Activated T-helper 1 cell treated with anti-CD3 and anti-CD28 coated beads, Interleukin-12 subunit alpha, Interleukin-12 subunit beta, Interleukin-2, Interleukin-4 antibody, amounts not matched to agents 30 ng/mL and 10 ng/mL and 1 ng/mL, durations not matched to agents 14 hours and 24 hours and 36 hours (primary cell): ENCODE data around the gene CDHR1. TPM values are rescaled to one million over a fixed set of nuclear protein-coding genes. Genes with fewer than 3 reads are reported as not detected.
"Not testable (repeated sequence)": the region's sequence is repeated elsewhere in the genome, so short reads cannot be mapped to it uniquely, and the experiment has no call there.

Source experiments
- DNase-seq: peaks from one replicate; pipeline ENCODE4 v3.0.0; 2021; ENCODE audit warnings: low spot score
- H3K27ac Mint-ChIP-seq: one replicate; pipeline ENCODE4 v1.8.0; 2021; ENCODE audit warnings: mild to moderate bottlenecking, mixed read lengths
- H3K27me3 Mint-ChIP-seq: one replicate; pipeline ENCODE4 v1.8.0; 2022; ENCODE audit warnings: mild to moderate bottlenecking, moderate library complexity, mixed read lengths; ENCODE audit not compliant: insufficient read depth
- H3K36me3 Mint-ChIP-seq: one replicate; pipeline ENCODE4 v1.8.0; 2021; ENCODE audit warnings: low read depth, mixed read lengths
- H3K4me1 Mint-ChIP-seq: one replicate; pipeline ENCODE4 v1.8.0; 2021; ENCODE audit warnings: low read depth, mixed read lengths
- H3K4me3 Mint-ChIP-seq: one replicate; pipeline ENCODE4 v1.8.0; 2021; ENCODE audit warnings: mild to moderate bottlenecking, moderate library complexity, mixed read lengths
- H3K9me3 Mint-ChIP-seq: one replicate; pipeline ENCODE4 v1.8.0; 2021; ENCODE audit warnings: mixed read lengths
- intact Hi-C: fragments of 100-400 bp; cut with micrococcal nuclease; formaldehyde crosslinking; loops from one replicate; pipeline ENCODE4 v1.15.1; 2024
- total RNA-seq: library from RNA; stranded (reverse); gene quantifications from 2 replicates; pipeline ENCODE4 v1.2.3, GENCODE V29; 2022

The CDHR1 gene
- total RNA-seq, 1 donor from 2014 or later: 0.47 TPM

- H3K27me3 Mint-ChIP-seq: peaks cover 20% of the 10 kb centered on the region
- no peaks in the 10 kb centered on the region for H3K4me1 Mint-ChIP-seq
- no peak for DNase-seq
- no peaks in the 10 kb centered on the region for H3K9me3 Mint-ChIP-seq
- intact Hi-C loops: no loop called here
- no peaks in the 10 kb centered on the region for H3K36me3 Mint-ChIP-seq
- H3K27ac Mint-ChIP-seq: no peak overlapping the region
- no peak overlapping the region for H3K4me3 Mint-ChIP-seq
Observed at GRCh38 chr10:84163996-84164395, 30.3 kb upstream of the CDHR1 start.

GRCh38 chr10:84164442-84164841 lies 29.9 kb upstream of the CDHR1 start:
- no peaks in the 10 kb centered on the region for H3K36me3 Mint-ChIP-seq
- no peak for DNase-seq
- H3K4me1 Mint-ChIP-seq: no peaks in the 10 kb centered on the region
- no peak overlapping the region for H3K4me3 Mint-ChIP-seq
- peaks cover 20% of the 10 kb centered on the region for H3K27me3 Mint-ChIP-seq
- no peak overlapping the region for H3K27ac Mint-ChIP-seq
- no peaks in the 10 kb centered on the region for H3K9me3 Mint-ChIP-seq
- intact Hi-C loops: no loop called here

GRCh38 chr10:84166620-84167288 lies 27.6 kb upstream of the CDHR1 start:
- Mint-ChIP-seq H3K4me1 (no peaks in the 10 kb centered on the region), H3K27ac (no peak overlapping the region), H3K4me3 (no peak overlapping the region), H3K9me3 (no peaks in the 10 kb centered on the region), H3K27me3 (peaks cover 11% of the 10 kb centered on the region), H3K36me3 (no peaks in the 10 kb centered on the region)
- no peak for DNase-seq
- intact Hi-C loops: no loop called here

- H3K36me3 Mint-ChIP-seq, H3K4me1 Mint-ChIP-seq, H3K27ac Mint-ChIP-seq, intact Hi-C loops, H3K4me3 Mint-ChIP-seq, H3K9me3 Mint-ChIP-seq, DNase-seq: not testable (repeated sequence)
- peaks cover 11% of the 10 kb centered on the region for H3K27me3 Mint-ChIP-seq
Observed at GRCh38 chr10:84167289-84167653, 27.1 kb upstream of the CDHR1 start.

GRCh38 chr10:84168382-84168781 lies 26.0 kb upstream of the CDHR1 start:
- H3K4me3 Mint-ChIP-seq, DNase-seq, H3K4me1 Mint-ChIP-seq, H3K27ac Mint-ChIP-seq, H3K36me3 Mint-ChIP-seq, H3K9me3 Mint-ChIP-seq, intact Hi-C loops: not testable (repeated sequence)
- H3K27me3 Mint-ChIP-seq: peaks cover 11% of the 10 kb centered on the region

GRCh38 chr10:84171237-84171636 lies 23.1 kb upstream of the CDHR1 start:
- H3K27me3 Mint-ChIP-seq, H3K4me3 Mint-ChIP-seq, H3K9me3 Mint-ChIP-seq, H3K27ac Mint-ChIP-seq, DNase-seq, H3K36me3 Mint-ChIP-seq, intact Hi-C loops, H3K4me1 Mint-ChIP-seq: not testable (repeated sequence)

- H3K36me3 Mint-ChIP-seq, DNase-seq, H3K27ac Mint-ChIP-seq, H3K4me3 Mint-ChIP-seq, H3K9me3 Mint-ChIP-seq, H3K4me1 Mint-ChIP-seq, intact Hi-C loops, H3K27me3 Mint-ChIP-seq: not testable (repeated sequence)
Observed at GRCh38 chr10:84171700-84172466, 22.5 kb upstream of the CDHR1 start.

- peaks cover 2% of the 10 kb centered on the region for H3K27me3 Mint-ChIP-seq
- H3K9me3 Mint-ChIP-seq: no peaks in the 10 kb centered on the region
- no peaks in the 10 kb centered on the region for H3K36me3 Mint-ChIP-seq
- H3K4me3 Mint-ChIP-seq: no peak overlapping the region
- no peak overlapping the region for H3K27ac Mint-ChIP-seq
- intact Hi-C loops: no loop called here
- no peak for DNase-seq
- H3K4me1 Mint-ChIP-seq: peaks cover 6% of the 10 kb centered on the region
Observed at GRCh38 chr10:84172467-84173356, 21.6 kb upstream of the CDHR1 start.

GRCh38 chr10:84173501-84173929 lies 20.8 kb upstream of the CDHR1 start, which contains the start of gene GPR15LG:
TSS of gene GPR15LG (plus strand) at chr10:84173801. CDS start at chr10:84173852, 51 bp downstream.
- Mint-ChIP-seq H3K36me3 (no peaks in the 10 kb centered on the region), H3K27me3 (no peaks in the 10 kb centered on the region), H3K4me1 (peaks cover 6% of the 10 kb centered on the region), H3K27ac (no peak within 1 kb of the TSS), H3K9me3 (no peaks in the 10 kb centered on the region), H3K4me3 (no peak within 1 kb of the TSS)
- intact Hi-C loops: no loop called here
- DNase-seq: no peak

GRCh38 chr10:84175436-84175835 lies 18.9 kb upstream of the CDHR1 start:
- DNase-seq: no peak
- Mint-ChIP-seq H3K27me3 (no peaks in the 10 kb centered on the region), H3K9me3 (no peaks in the 10 kb centered on the region), H3K4me1 (peaks cover 6% of the 10 kb centered on the region), H3K36me3 (no peaks in the 10 kb centered on the region), H3K4me3 (no peak overlapping the region), H3K27ac (no peak overlapping the region)
- intact Hi-C loops: no loop called here

- H3K9me3 Mint-ChIP-seq: no peaks in the 10 kb centered on the region
- no peaks in the 10 kb centered on the region for H3K36me3 Mint-ChIP-seq
- H3K4me1 Mint-ChIP-seq: peaks cover 6% of the 10 kb centered on the region
- no peak overlapping the region for H3K4me3 Mint-ChIP-seq
- no peaks in the 10 kb centered on the region for H3K27me3 Mint-ChIP-seq
- peak overlapping the region; percentile 30 for H3K27ac Mint-ChIP-seq
- intact Hi-C loops: no loop called here
- DNase-seq: no peak
Observed at GRCh38 chr10:84176351-84176750, 18.0 kb upstream of the CDHR1 start.

GRCh38 chr10:84176836-84177474 lies 17.4 kb upstream of the CDHR1 start:
- intact Hi-C loops: no loop called here
- H3K27ac Mint-ChIP-seq: peak overlapping the region; percentile 30

More at GRCh38 chr10:84176836-84177474, 17.4 kb upstream of the CDHR1 start:
- peaks cover 6% of the 10 kb centered on the region for H3K4me1 Mint-ChIP-seq
- no peaks in the 10 kb centered on the region for H3K36me3 Mint-ChIP-seq
- no peaks in the 10 kb centered on the region for H3K27me3 Mint-ChIP-seq
- H3K9me3 Mint-ChIP-seq: no peaks in the 10 kb centered on the region
- H3K4me3 Mint-ChIP-seq: no peak overlapping the region
- DNase-seq: no peak
